ENCODE data around the gene UBE2E2.

The UBE2E2 gene

DNA sequence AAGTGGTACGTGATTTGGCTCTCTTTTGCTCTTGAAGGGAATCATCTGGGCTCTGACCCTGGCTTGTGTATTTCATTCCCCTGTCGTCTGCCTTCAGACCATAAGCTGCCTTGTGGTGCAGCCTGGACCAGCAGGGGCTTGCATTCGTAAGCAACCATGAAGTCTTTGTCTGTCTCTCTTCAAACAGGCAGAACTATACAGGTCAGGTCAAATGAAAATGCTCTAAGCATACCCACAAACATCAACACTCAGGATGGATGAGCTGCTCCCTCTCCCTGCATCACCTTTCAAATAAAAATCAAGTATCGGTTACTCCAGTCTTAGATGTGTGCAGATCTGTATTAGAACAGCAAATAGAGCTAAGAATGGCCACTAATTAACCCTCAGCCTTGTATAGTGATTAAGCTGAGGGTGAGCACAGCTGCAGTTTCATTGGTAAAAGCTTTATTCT is 334.0 kb downstream of the UBE2E2 start:
- DNase-seq (ENCODE audit: low read depth in 3 of 3), result no peak

GRCh38 chr3:23539185-23539584 is 336.1 kb downstream of the UBE2E2 start:
- no peak for DNase-seq (ENCODE audit: low read depth in 3 of 3)

DNA sequence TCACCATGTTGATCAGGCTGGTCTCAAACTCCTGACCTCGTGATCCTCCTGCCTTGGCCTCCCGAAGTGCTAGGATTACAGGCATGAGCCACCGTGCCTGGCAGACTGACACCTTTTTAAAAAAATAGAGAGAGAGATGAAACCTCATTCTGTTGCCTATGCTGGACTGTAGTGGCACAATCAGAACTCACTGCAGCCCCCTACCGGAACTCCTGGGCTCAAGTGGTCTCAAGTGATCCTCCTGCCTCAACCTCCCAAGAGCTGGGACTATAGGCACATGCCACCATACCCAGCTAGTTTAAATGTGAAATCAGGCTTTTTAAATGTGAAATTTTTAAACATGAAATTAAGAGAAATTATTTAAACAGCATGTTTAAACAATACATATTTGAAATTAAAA is 337.5 kb downstream of the UBE2E2 start:
- DNase-seq (ENCODE audit: low read depth in 3 of 3), result no peak

DNA sequence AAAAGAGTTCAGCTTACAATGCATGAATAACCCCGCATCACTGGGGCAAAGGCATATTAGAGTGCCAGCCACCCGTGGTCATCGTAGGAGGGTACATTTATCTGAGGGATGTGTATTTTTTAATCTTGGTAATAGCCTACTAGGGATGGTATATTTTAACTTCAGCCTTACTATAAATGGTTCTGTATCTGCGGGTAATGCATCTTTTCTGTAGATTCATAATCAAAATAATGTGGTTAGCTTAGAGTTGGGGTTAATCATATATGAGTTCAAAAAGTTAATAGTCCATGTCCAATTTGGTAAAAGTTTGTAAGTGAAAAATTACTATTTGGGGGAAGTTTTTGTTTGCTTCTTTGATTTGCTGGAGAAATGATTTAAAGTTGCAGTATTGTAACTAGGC is 339.0 kb downstream of the UBE2E2 start:
- no peak for DNase-seq (ENCODE audit: low read depth in 3 of 3)

GRCh38 chr3:23546181-23546580 is 343.1 kb downstream of the UBE2E2 start:
- DNase-seq (ENCODE audit: low read depth in 3 of 3), result no peak

GRCh38 chr3:23547905-23548650 is 345.0 kb downstream of the UBE2E2 start:
- no peak for DNase-seq (ENCODE audit: low read depth in 3 of 3)

DNA sequence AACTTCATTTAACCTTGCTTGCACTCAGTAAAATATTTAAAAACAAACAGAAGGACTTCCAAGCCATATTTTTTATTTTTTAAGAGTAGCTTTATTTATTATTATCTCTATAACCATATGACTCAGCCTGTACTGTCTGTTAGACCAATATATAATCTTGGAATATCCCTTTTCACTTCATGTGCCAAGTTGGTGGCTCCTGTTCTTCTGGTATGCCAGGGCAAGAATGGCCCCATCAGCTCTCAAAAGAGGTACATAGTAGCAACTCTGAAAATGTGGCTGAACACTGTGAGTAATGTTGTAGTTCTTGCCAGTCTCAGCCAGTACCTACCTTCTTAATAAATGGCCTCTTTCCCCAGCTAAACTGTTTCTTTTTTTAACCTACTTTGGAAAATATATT is 345.6 kb downstream of the UBE2E2 start:
- no peak for DNase-seq (ENCODE audit: low read depth in 3 of 3)

GRCh38 chr3:23549148-23549910 is 346.2 kb downstream of the UBE2E2 start:
- DNase-seq (ENCODE audit: low read depth in 3 of 3), result no peak

GRCh38 chr3:23550402-23550801 is 347.3 kb downstream of the UBE2E2 start:
- no peak for DNase-seq (ENCODE audit: low read depth in 3 of 3)

DNA sequence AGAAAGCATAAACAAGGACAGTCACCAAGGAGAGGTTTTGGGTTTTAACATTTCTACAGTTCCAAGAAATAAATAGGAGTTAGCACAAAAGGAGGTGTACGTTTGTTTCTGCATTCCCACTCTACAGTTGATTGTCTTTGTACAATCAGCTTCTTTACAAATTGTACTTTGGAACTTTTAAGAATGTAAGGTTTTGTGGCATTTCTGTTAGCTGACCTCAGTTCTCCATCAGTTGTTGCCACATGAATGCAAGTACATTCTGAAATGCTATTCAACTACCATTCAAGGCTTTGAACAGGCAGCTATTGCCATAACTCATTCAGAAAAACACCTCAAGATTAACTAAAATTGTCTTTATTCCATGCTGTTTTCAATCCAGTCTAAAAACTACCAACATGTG is 349.4 kb downstream of the UBE2E2 start:
- DNase-seq (ENCODE audit: low read depth in 3 of 3), result no peak

DNA sequence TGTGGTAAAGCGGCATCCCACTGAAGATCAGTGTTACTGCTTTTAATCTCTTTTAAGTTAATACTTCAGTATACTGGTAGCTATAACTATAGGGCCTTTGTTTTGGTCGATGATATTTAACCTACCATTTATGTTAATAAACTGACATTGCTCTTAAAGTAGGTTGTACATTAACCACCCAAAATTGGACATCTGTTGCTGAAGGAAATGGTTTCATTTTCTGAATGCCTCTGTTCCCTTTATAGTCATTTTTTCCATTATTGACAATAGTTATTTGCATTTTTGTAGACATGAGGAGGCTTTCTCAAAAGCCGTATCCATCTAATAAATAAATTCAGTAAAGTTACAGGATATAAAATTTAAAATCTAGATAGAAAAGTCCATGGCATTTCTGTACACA is 350.2 kb downstream of the UBE2E2 start:
- DNase-seq (ENCODE audit: low read depth in 3 of 3), result no peak

DNA sequence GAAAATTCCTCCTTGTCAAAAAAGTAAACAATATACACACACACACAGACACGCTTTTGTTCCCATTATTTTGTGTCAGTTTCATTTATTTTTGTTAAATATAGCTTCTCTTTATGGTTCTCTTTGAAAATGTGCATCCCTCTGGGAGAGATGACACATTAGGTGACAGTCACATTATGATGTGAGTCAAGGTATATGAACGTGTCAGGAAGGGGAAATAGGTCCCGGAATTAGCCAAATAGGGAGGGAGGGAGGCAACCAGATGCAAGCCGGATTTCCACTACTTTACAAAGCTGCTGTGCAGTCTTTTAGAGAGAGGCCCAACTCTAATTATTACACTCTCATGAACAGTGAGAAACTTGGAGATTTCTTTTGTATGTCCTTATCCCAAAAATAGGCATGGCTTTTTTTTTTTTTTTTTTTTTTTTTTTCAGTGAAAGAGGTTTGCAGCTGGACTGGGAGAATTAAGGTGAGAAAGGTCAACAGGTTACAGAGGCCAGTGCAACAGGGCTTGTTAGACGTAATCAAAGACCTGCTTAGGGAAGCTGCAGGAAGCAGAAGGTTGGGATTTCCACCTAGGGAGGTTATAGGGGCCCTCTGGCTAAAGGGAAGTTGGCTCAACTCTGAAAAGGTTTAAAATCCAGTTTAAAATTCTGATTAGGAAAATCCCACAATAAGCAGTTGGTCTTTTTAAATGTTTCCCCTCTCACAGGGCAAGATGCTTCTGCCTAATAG is 362.1 kb downstream of the UBE2E2 start:
- no peak for DNase-seq (ENCODE audit: low read depth in 3 of 3)

GRCh38 chr3:23566499-23566898 is 363.4 kb downstream of the UBE2E2 start:
- DNase-seq (ENCODE audit: low read depth in 3 of 3), result no peak

DNA sequence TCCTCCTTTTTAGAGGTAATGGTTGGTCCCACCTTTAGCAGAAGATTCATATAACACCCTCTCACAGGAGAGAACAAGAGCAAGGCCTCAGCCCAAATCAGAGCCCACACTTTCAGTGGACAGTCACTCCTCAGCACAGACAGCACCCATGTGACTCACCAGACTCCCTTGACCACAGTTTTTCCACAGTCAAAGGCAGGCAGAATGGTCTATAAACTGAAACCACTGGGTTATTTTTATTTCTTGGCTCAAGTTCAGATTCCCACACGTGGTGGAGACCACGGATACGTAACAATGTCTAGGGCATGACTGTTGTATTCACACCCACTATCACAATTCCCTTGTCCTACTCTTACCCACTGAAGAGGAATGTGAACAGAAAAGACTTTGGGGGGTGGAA is 364.8 kb downstream of the UBE2E2 start:
- DNase-seq (ENCODE audit: low read depth in 3 of 3), result no peak

- no peak for DNase-seq (ENCODE audit: low read depth in 3 of 3)
Measured at GRCh38 chr3:23573827-23574226, 370.7 kb downstream of the UBE2E2 start.

- DNase-seq (ENCODE audit: low read depth in 3 of 3), result no peak
Measured at GRCh38 chr3:23574822-23575315, 371.7 kb downstream of the UBE2E2 start.

DNA sequence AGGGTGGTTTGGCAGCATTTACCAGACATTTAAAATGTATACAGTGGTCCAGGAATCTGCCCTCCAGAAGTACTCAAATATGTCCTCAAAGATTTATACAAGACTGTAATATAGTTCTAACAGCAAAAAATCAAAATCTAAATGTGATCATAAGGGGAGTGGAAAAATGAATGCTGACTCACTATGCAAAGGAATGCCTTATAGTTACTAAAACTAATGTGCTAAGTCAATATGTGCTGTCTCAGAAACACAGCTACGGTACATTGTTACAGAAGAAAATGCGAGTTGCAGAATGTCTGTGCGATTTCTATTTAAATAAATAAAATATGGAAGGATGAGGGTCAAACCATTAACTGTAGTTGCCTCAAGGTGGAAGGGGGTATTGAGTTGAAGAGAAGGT is 372.6 kb downstream of the UBE2E2 start:
- no peak for DNase-seq (ENCODE audit: low read depth in 3 of 3)

GRCh38 chr3:23576379-23576959 is 373.3 kb downstream of the UBE2E2 start:
- DNase-seq (ENCODE audit: low read depth in 3 of 3), result no peak

GRCh38 chr3:23580096-23580713 is 377.1 kb downstream of the UBE2E2 start:
- DNase-seq (ENCODE audit: low read depth in 3 of 3), result no peak

DNA sequence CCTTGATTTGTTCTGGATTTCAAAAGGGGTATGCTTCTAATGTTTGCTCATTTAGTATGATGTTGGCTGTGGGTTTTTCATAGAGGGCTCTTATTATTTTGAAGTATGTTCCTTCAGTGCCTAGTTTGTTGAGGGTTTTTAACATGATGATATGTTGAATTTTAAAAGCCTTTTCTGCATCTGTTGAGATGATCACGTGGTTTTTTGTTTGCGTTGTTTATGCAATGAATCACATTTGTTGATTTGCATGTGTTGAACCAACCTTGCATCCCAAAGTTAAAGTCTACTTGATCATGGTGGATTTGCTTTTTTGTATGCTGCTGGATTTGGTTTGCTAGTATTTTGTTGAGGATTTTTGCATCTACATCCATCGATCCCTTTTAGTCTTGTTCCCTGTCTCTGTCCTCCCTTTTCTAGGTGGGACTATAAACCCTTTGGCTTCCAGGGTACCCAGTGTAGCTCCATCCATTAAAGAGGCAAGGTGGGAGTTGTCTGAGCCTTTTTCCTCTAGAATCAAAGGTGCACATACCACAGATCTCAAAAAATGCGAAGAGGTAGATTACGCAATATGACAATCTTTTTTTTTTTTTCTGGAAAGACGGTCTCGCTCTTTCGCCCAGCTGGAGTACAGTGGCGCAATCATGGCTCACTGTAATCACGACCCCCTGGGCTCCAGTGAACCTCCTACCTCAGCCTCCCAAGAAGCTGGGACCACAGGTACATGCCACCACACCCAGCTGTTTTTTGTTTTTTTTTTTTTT is 381.0 kb downstream of the UBE2E2 start:
- no peak for DNase-seq (ENCODE audit: low read depth in 3 of 3)

GRCh38 chr3:23587513-23587912 is 384.4 kb downstream of the UBE2E2 start:
- DNase-seq (ENCODE audit: low read depth in 3 of 3), result no peak

All from stimulated activated CD4-positive, alpha-beta T cell treated with anti-CD3 and anti-CD28 coated beads, TNF-alpha, amount 100 ng/mL, for 48 hours (primary cell).